ENCODE results near the gene ACADL. TPM values are rescaled to one million over a fixed set of nuclear protein-coding genes. Genes with fewer than 3 reads are reported as not detected.

The ACADL gene
- total RNA-seq, 1 donor from 2014 or later: 45.4 TPM

DNA sequence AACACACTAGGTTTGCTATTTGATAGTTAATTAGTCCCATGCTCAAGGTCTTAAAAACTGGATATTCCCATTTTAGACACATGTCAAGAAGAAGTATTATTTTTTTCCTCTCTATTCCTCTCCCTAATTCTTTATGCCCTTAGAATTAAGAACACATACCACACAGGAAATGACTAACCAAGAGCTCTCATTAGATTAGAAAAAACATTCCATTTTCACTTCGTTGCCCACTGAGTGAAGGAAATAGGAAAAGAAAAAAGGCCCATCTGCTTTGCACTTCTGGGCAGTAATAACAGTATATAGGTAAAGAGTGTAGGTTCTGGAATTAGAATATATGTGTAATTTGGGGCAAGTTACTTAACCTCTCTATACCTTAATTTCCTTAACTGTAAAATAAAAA, 26.9 kb downstream of the ACADL start:
- no peak overlapping the region for H3K27ac ChIP-seq
- no peak overlapping the region for H3K4me3 ChIP-seq
- H3K27me3 ChIP-seq (ENCODE audit: low read depth): no peaks in the 10 kb centered on the region
- TF ChIP-seq, protein P1, sequence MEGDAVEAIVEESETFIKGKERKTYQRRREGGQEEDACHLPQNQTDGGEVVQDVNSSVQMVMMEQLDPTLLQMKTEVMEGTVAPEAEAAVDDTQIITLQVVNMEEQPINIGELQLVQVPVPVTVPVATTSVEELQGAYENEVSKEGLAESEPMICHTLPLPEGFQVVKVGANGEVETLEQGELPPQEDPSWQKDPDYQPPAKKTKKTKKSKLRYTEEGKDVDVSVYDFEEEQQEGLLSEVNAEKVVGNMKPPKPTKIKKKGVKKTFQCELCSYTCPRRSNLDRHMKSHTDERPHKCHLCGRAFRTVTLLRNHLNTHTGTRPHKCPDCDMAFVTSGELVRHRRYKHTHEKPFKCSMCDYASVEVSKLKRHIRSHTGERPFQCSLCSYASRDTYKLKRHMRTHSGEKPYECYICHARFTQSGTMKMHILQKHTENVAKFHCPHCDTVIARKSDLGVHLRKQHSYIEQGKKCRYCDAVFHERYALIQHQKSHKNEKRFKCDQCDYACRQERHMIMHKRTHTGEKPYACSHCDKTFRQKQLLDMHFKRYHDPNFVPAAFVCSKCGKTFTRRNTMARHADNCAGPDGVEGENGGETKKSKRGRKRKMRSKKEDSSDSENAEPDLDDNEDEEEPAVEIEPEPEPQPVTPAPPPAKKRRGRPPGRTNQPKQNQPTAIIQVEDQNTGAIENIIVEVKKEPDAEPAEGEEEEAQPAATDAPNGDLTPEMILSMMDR (IDR thresholded peaks at IDR 0.05): no peak
- H3K9me3 ChIP-seq: no peaks in the 10 kb centered on the region
- ATAC-seq (no peak), DNase-seq (no peak)
- H3K36me3 ChIP-seq: no peaks in the 10 kb centered on the region
- H3K4me1 ChIP-seq: peaks cover 16% of the 10 kb centered on the region
- intact Hi-C loops (cut with DNase I): no loop called here

DNA sequence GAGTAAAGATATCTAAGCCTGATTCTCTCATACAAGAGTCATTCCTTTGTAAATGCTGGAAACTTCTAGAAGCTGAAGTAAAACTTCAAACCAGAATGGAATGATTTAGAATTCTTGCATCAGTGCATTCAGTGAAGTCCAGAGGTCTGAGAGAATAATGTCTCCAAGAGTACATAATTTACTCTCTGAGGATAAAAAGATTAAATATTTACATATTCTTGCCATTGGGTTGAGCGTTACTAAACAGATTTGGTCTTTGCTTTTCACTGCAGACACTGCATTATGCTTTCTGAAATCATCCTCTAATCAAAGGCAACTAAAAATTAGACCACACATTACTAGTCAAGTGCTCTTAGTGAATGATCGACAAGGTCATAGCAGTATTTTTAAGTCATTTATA, 27.5 kb downstream of the ACADL start:
- ATAC-seq: no peak
- no peaks in the 10 kb centered on the region for H3K9me3 ChIP-seq
- H3K4me1 ChIP-seq: peaks cover 16% of the 10 kb centered on the region
- no peak for DNase-seq
- no peak overlapping the region for H3K4me3 ChIP-seq
- H3K36me3 ChIP-seq: no peaks in the 10 kb centered on the region
- TF ChIP-seq, protein P1 (IDR thresholded peaks at IDR 0.05): no peak
- H3K27me3 ChIP-seq (ENCODE audit: low read depth): no peaks in the 10 kb centered on the region
- intact Hi-C loops (cut with DNase I): no loop called here
- H3K27ac ChIP-seq: no peak overlapping the region

GRCh38 chr2:210195101-210195852, 30.0 kb downstream of the ACADL start:
- H3K27ac ChIP-seq: no peak overlapping the region

GRCh38 chr2:210190345-210190744, 34.9 kb downstream of the ACADL start:
- H3K36me3 ChIP-seq: no peaks in the 10 kb centered on the region
- no peaks in the 10 kb centered on the region for H3K27me3 ChIP-seq (ENCODE audit: low read depth)
- no peak for DNase-seq
- peaks cover 5% of the 10 kb centered on the region for H3K4me1 ChIP-seq
- H3K4me3 ChIP-seq: no peak overlapping the region
- TF ChIP-seq, protein P1 (IDR thresholded peaks at IDR 0.05): no peak
- no peak overlapping the region for H3K27ac ChIP-seq
- H3K9me3 ChIP-seq: peaks cover 10% of the 10 kb centered on the region
- intact Hi-C loops (cut with DNase I): loop anchor here (5.0 kb wide), 1 partner anchor 213 kb away; no protein-coding TSS in a partner anchor
- ATAC-seq: peak in 1 of 2 donors; percentile 33

More at GRCh38 chr2:210195101-210195852, 30.0 kb downstream of the ACADL start:
- DNase-seq (no peak), ATAC-seq (peak in 1 of 2 donors; percentile 54)
- intact Hi-C loops (cut with DNase I): no loop called here
- H3K36me3 ChIP-seq: no peaks in the 10 kb centered on the region
- H3K4me3 ChIP-seq: peak overlapping the region; percentile 28
- H3K9me3 ChIP-seq: no peaks in the 10 kb centered on the region
- no peaks in the 10 kb centered on the region for H3K27me3 ChIP-seq (ENCODE audit: low read depth)
- peaks cover 16% of the 10 kb centered on the region for H3K4me1 ChIP-seq
- TF ChIP-seq, protein P1 (IDR thresholded peaks at IDR 0.05): peak; percentile 72

DNA sequence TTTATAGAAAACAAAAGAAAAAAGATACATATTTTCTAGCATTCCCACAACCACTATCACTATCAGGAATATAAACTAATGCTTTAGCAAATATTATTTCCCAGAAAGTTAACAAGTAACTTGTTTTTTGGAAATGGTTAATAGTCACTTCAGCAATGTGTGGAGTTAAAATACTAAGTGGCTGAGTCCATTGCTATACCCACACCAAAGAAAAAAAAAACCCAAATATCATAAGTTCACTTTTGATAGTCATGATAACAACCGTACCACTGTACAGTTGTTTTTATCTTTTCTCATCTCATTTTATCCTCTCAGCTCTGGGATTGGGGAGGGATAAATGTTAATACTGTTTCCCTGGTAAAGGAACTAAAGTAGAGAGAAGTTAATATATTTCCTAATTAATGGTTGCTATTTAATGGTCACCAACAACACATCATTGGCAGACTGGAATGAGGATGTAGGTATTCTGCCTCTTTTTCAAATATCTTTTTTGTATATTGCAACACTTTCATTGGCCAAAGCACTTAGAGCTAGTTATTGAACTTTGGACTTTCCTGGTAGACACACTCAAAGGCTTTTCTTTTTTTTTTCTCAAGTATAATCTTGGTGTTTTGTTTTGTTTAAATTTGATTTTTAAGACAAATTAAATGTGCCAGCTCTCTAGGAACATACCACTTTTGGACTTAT, 35.7 kb downstream of the ACADL start:
- Histone ChIP-seq H3K4me1 (no peaks in the 10 kb centered on the region), H3K9me3 (peaks cover 16% of the 10 kb centered on the region), H3K36me3 (no peaks in the 10 kb centered on the region), H3K4me3 (no peak overlapping the region), H3K27ac (no peak overlapping the region), H3K27me3 (ENCODE audit: low read depth) (no peaks in the 10 kb centered on the region)
- no peak for DNase-seq
- ATAC-seq: peak; percentile 82 to 90
- TF ChIP-seq, protein P1 (IDR thresholded peaks at IDR 0.05): no peak
- intact Hi-C loops (cut with DNase I): loop anchor here (5.0 kb wide), 1 partner anchor 212 kb away; no protein-coding TSS in a partner anchor
